Uterus (tissue), 2 donors: ENCODE measurements around the gene AKR1E2.

Experiments used
- CTCF ChIP-seq, 4 experiments: fragments of 200-600 bp in 2 of 4; fragments of 450-650 bp in 2 of 4; sonication (generic) in 2 of 4; IDR thresholded peaks; one replicate each; pipeline ENCODE4 v1.5.1; 2016 to 2019; ENCODE audit warnings: antibody characterized with exemption in 4 of 4, mild to moderate bottlenecking in 2 of 4, moderate library complexity in 1 of 4
- POLR2A ChIP-seq, 2 donors: fragments of 450-650 bp; IDR thresholded peaks; one replicate each; pipeline ENCODE4 v1.6.1; 2016; ENCODE audit warnings: antibody characterized with exemption in 2 of 2, mild to moderate bottlenecking in 1 of 2, moderate library complexity in 1 of 2

GRCh38 chr10:4778761-4779160 is 47.2 kb upstream of the AKR1E2 start:
- TF ChIP-seq POLR2A (IDR thresholded peaks at IDR 0.05) = no peak
- TF ChIP-seq CTCF (IDR thresholded peaks at IDR 0.05) = no peak
